HTERT RPE-1 (cell line): ENCODE data around the gene IL1RAPL1.

ENCODE experiments used
- in situ Hi-C: fragments of 300-500 bp; cut with MboI; formaldehyde crosslinking; loops from 4 replicates; pipeline ENCODE4 v1.14.3; 2020; ENCODE audit warnings: low sequenced_read_pairs

Gene IL1RAPL1

DNA sequence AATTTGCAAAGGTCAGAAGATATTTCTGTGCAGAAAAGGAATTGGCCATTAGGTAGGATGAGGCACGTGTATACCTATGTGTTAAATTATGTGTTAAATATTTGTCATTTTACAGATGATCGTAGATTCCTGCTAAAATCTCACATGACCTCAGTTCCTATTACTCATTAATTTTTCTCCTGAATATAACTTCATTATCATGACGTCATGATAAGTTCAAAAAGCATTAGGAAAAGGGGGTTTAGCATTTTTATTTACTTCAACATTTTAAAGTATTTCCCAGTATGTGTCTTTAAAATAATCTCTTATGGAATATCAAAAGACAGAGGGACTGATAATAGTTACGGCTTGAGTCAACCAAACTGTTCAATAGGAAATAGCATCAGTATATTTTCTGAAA is 372.8 kb downstream of the IL1RAPL1 start:
- in situ Hi-C loops, result no loop called here

DNA sequence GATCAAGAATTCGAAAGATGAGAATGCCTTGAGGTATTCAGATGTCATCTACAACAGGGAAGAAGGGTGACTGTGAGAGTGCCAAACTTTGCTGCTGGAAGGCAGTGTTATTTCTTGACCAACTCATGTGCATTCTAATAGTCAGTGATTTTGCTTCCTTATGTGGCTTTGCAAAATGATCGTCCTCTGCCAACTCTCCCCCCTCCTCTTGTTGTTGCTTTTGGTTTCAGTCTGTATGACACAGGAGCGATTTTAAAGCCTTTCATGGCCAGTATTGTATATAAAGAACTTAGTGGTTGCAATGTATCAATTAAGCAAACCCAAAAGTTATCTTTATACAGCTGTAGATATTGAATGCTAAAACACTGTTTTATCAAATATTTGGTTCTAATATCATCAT is 379.1 kb downstream of the IL1RAPL1 start:
- in situ Hi-C loops, result no loop called here

DNA sequence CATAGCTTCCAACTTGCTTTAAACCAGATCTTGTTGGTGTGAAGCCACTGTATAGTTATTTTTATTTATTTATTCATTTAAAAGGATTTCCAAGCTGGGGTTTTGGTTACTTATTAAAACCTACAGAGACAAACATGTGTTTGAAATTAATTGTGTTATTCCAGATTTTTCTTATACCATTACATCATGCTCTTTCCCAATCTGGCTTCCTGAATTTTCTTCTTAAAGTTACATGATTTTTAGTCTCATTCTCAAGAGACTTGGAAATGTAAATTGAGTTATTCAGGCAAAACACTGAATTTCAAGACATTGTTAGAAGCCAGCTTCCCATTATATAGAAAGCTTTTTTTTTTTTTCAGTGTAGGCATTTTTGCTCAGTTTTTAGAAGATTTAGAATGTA is 381.9 kb downstream of the IL1RAPL1 start:
- in situ Hi-C loops, result no loop called here

DNA sequence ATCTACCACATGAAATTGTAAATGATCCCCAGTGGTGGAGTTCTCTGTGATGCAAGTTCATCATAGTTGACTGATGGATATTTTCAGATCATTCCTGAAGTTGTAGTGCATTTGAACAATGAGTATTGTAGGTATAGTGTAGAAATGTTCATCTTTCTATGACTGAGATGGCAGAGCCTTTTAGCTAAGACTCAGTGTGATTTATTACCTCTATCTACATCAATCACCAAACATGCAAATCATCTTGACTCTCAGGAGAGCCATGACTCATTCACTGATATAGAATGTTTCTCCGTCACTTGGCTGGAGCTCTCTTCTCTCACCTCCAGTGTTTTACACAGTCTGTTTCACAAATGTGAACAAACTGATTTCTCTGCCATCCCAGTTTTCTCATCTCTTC is 392.6 kb downstream of the IL1RAPL1 start:
- in situ Hi-C loops, result no loop called here

DNA sequence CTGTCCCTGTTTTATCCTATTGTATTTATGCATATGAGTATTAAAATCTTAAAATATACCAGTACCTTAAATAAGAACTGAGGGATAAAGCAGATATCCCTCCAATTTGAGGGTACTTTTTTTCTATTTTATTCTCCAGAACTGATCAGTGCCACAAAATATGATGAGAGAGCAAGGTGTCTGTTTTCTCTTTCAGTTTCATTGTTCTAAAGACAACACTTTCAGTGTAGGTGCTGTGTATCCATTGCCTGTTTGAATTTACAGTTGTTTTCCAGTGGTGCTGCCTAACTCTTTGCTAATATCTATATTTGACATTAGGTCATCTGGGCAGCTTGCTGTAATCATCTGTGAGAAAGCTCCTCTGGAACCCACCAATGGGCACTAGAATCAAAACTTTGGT is 394.7 kb downstream of the IL1RAPL1 start:
- in situ Hi-C loops, result no loop called here

DNA sequence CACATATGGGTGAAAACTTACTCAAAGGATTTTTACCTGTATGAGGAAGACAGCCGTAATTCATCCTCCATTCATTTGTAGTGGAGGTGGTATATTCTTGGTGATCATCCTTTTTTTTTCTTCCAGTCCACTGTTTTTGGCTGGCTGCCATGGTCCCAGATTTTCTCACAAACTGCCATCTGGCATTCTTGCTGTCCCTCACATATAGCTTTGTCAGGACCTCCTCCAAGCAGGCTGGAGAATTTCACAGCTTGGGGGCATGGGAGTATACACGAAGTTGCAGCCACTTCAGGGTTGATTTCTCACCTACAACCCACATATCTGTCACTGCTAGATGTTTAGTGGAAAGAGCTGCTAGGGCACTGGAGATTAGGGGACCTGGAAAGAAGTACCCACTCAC is 401.0 kb downstream of the IL1RAPL1 start:
- in situ Hi-C loops, result no loop called here

DNA sequence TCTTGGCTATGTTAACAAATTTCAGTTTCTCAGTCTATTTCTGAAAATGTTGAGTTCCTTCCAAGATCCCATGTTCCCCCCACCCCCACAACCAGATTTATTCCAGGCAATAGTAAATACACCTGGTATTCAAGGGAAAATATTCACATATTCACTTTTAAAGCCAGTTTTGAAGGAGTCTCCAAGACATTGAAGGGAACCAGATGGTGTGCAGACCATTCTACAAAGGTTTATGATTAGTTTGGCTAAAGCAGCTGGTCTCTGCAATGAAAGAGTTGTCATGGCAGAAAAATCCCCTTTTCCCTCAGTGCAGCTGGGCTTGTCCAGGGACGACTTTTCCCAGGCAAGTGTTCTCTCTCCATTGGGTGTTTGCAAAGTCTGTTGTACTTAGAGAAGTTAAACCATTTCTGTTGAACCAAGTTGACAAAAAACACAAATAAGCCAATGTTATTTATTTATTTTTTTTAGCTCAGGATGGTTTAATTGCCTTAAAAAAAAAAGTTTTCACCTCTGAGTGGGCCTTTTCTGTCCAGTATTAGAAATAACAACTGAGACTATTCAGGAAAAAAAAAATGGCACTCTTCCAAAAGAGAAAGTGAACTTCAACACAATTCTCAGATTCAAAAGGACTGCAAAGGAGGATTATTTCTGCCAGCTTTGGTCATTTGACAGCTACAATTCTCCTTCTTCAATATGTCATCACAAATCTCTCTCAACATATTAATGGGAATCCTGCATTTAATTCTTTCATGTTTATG is 410.6 kb downstream of the IL1RAPL1 start:
- in situ Hi-C loops, result no loop called here

DNA sequence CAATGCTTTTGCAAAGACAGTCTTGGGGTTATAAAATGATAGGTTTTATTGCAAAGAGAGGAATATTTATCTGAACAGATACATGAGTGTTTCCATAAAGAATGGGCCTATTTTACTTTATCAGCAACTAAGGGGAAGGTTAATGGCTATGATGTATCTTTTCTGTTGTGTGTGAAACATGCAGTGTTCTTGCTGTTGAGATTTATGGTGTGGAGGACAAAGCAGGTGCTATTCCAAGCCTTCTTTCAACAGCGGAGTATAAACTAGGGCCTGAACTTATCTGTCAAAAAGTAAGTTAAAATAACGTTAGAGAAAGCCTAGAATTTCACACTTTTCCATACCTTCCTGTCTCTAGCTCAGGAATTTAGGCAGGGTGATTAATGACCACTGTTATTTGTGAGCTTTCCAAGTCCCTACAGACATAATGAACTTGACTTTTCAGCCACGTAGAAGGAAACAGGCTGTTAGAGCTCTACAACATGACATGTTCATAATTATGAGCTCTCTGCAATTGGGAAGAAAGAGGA is 411.4 kb downstream of the IL1RAPL1 start:
- in situ Hi-C loops, result no loop called here

DNA sequence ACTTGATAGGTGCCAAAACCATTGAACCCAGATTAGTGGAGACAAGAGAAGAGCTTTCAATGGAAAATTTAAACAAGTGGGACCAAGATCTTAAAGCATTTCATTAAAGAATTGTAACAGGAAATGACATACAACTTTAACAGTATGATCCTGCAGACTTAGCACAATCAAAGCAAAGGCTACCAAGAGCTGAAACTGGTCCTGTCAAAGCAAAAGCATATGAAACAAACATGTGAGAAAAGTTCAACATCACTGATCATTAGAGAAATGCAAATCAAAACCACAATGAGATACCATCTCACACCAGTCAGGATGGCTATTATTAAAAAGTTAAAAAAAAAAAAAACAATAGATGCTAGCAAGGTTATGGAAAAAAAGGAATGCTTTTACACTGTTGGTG is 425.6 kb downstream of the IL1RAPL1 start:
- in situ Hi-C loops, result no loop called here

DNA sequence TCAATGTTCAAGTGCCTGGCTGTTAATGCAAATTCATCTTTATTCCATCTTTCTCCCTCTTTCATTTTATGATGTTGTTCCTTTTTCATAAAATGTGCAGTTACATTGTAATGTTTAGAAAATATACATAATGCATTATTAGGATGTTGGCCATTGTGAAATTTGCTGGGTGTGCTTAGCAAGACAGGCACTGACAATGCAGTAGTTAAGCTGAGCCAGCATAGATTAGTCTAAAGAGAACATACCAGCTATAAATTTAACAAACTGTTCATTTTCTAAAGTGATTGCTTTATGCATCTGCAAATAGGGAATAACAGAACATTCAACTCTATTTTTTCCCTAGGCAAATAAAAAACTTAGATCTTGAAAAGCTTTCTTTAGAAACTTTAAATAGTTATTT is 436.0 kb downstream of the IL1RAPL1 start:
- in situ Hi-C loops, result no loop called here

DNA sequence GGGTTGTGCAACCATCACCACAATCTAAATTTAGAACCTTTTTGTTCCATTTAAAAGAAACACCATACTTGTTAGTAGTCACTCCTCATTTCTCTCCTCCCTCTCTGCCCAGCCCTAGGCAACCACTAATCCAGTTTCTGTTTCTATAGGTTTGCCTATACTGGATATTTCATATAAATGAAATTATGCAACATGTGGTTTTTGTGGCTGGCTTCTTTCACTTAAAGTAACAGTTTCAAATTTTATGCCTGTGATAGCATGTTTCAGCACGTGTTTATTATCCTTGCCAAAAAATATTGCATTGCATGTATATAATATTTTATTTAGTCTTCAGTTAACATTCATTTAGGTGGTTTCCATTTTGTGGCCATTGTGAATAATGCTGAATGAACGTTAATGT is 437.6 kb downstream of the IL1RAPL1 start:
- in situ Hi-C loops, result no loop called here

DNA sequence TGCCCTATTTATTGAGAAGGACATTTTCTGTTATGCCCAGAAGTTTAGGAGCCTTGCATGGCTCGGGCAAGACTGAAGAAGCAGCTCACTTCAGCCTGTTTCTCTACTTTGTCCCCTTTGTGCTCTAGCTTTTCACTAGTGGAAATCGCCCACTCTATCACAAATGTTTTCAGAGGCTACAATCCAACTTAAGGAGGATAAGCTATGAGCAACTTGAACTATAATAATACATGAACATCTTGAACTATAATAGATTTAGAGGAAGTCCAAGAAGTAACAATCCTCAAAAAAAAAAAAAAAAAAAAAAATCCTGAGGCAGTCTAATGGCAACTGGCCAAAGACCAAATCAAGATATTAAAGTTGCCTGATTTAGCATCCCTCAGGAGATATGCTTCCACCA is 452.3 kb downstream of the IL1RAPL1 start:
- in situ Hi-C loops, result no loop called here

DNA sequence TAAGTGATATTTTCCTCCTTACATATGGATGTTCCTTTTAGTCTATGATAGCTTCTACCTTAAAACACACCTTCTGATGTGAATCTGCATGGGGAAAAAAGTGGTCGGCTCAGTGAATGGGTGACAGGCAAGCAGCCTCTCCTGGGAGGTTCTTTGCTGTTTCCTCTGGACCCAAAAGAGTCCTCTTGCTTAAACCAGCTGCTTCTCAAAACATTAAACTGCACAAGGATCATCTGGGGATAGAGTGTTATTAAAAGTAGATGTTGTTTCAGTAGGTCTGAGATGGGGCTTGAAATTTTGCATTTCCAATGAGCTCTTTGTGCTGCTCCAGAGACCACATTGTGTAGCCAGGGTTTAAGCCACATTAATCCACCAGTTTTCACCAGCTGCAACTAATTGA is 452.9 kb downstream of the IL1RAPL1 start:
- in situ Hi-C loops, result no loop called here

DNA sequence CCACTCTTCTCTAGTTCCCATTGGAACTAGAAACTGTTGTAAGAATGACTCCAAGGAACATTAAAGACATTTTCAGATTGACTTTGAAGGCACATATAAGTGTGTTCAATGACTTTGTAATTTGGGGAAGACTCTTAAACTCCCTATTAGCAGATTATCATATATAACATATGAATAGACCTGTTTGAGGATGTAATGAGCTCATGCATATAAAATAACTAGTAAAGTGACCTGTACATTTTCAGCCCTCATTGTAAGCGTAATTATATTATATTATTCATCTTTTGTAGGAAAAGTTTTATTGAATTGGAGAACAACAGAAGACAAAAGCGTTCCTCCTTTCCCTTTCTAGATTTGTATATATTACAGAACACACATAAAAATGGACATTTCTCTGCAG is 455.1 kb downstream of the IL1RAPL1 start:
- in situ Hi-C loops, result no loop called here

DNA sequence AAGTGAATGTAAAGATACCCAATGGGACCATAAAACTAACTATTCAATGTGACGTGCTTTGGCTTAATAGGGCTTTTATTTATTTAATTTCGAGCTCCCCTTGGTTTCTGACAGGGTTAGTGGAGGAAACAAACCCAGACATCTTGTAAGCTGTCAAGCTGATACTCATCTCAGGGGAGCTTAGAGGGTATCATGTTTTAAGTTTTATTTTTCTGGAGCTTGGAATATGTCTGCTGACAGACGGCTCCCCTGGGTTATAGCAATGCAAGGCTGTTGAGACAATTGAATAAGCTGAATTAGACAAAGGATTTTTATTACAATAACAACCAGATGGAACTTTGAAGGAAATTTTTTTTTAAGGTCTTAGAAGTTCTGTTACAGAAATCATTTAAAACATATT is 456.5 kb downstream of the IL1RAPL1 start:
- in situ Hi-C loops, result no loop called here

DNA sequence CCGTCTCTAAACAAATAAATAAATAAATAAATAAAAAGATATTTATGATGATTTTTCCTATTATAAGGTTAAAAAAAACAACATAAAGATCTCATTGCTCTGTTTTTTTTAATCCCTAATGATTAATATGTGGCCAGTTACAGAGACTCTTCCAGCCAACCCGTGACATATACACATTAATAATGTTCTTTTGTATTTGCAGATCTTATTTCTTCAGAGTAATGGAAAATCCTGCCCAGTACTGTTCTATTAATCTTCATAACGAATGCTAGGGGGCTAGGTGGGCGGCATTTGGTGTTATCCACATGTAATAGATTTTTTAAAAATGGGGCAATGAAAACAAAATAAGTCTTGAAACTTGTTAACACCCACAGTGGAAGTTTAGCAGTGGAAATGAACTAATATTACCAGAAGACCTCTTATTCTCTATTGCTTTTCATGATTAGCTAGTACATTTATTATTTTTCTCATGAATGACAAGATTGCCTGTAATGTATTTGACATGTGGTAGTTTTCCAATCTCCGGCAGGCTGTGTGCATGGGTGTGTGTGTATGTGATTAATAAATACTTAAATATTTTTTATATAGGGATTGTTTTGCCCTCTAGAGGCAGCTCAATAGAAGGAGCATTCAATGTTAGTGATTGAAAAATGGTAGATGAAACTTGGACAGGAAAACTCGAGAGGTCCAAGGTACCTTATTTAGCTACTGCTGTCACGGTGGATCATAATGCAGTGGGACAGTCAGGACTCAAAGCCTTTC is 457.4 kb downstream of the IL1RAPL1 start:
- in situ Hi-C loops, result no loop called here

DNA sequence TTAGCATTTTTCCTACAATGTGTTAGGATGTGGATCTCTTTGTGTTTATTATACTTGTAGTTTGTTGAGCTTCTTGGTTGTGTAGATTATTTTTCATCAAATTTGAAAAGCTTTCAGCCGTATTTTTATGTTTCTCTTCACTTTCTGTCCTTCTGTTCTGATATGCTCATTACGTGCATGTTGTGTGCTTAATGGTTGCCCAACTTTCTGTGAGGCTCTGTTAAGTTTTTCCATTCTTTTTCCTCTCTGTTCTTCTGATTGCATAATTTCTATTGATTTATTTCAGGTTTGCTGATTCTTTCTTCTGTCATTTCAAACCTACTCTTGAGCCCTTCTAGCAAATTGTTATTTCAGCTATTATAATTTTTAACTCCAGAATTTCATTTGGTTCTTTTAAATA is 478.2 kb downstream of the IL1RAPL1 start:
- in situ Hi-C loops, result no loop called here

DNA sequence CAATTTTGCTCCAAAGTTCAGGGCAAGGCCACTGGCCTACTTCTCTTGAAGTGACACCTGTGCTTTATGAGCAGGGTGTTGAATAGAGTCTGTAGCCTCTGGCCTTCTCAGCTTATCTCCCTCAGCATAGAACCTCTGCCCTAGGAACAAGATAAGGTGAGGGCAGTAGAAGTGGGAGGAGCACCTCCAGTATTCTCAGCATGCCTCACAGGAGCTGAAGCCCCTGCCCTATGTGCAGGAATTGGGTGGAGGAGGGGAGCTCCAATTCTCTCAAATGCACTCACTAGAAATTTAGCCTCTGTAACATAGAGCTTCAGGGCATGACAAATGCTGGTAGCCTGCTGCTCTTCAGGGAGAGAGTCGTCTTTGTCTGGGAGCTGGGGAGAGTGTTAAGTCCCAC is 479.3 kb downstream of the IL1RAPL1 start:
- in situ Hi-C loops, result no loop called here

DNA sequence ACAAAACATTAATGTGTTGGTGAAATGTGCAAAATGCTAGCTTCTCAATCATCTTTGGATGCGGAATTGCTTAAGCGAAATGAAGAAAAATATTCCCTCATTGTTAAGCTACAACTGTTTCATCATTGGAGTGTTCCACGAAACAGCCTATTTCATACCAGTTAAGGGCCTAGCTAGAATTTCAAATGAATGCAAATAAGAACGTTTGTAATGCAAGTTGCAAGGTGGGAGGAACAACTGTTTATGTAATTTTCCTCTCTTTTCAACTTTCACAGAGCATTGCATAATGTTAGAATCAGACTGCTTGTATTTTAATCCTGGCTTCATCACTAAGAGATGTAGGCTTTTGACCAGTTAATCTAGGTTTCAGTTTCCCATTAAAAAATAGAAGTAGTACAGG is 480.1 kb downstream of the IL1RAPL1 start:
- in situ Hi-C loops, result no loop called here

DNA sequence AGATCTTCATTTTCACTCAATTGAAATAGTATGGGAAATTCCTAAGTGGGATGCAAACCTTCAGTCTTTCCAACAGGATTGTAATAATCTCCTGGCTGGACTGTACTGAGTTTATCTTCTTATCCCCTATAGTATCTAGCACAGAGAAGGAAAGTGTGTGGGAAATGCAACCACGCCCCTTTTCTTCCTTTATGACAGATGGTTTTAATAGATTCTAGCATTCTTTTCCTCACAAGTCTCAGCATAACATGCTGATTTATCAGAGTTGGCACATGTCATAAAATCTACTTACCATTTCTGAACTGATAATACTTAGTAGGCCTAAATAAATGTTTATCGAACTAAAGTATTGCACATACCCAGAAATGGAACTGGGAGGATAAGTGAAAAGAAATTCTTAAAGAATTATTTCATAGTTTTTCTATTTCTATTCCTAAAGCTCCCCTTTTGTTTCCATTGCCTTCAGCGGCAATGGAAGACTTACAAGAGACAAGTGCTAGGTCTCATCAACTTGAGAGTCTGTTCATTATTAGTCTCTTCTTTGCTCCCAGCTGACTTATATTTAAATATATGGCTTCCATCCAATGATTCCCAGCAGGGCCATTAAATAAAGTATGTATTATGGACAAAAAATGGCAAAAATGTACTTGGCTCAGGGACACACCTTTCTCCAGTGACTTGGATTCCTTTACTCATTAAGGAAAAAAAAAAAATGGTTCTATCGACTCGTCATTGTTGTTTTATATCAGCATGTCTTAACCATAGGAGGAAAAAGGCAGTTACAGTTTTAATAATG is 484.5 kb downstream of the IL1RAPL1 start:
- in situ Hi-C loops, result no loop called here

DNA sequence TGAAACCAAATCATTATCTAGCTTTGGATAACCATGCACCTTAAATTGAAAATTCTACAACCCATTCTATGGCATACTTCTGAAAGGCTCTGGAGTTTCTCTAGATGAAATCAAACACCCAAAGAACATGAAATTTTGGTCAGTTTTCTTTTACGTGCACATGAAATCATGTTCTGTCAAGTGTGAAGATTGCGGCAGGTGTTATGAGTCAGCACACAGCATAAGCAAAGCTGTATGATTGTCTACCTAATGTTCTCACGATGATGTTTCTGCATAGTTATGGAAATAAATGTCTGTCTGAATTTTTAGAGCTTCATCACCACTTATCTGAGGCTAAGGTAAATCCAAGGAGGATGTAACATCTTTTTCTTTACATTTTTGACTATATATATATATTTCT is 495.3 kb downstream of the IL1RAPL1 start:
- in situ Hi-C loops, result no loop called here

DNA sequence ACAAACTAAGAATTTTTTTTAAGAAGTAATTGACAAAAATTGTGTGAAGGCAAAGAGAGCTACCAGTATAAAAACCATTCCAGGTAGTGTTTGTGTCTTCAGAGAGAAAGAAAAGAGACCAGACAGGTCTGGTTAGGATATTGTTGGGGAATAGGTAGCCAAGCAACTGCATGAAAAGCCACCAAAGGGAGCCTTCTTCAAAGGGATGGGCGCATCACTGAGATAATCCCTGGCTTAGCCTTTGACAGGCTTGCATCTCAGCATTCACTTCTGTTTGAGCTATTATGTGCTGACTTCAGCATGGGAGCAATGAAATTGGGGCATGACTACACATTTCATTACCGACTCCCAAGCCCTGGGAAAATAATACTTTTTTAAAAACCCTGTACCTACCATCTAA is 496.6 kb downstream of the IL1RAPL1 start:
- in situ Hi-C loops, result no loop called here
